HG03159 (cell line): ENCODE data around the gene PLEKHM3.
A peak's percentile ranks its signal among the peaks of the same experiment; 100 is the strongest.
"Not testable (repeated sequence)": the region's sequence is repeated elsewhere in the genome, so short reads cannot be mapped to it uniquely, and the experiment has no call there.

Experiments used
- ATAC-seq: cut with Tn5 transposase; IDR thresholded peaks from one replicate; pipeline ENCODE4 v1.9.1; 2021; ENCODE audit warnings: mild to moderate bottlenecking, moderate library complexity; ENCODE audit not compliant: unreplicated experiment

The PLEKHM3 gene

GRCh38 chr2:208037564-208038487 lies 12.5 kb upstream of the PLEKHM3 start:
- ATAC-seq, result no peak

- no peak for ATAC-seq
These were observed 11.0 kb upstream of the PLEKHM3 start for GRCh38 chr2:208036357-208036756.

GRCh38 chr2:208034503-208035140 lies 9.3 kb upstream of the PLEKHM3 start:
- ATAC-seq, result no peak

GRCh38 chr2:208033701-208034502 lies 8.6 kb upstream of the PLEKHM3 start:
- peak; percentile 85 for ATAC-seq

- ATAC-seq, result no peak
These were observed 6.3 kb upstream of the PLEKHM3 start for GRCh38 chr2:208031608-208032019.

- ATAC-seq, result peak; percentile 17
These were observed 472 bp upstream of the PLEKHM3 start for GRCh38 chr2:208025814-208026184.

GRCh38 chr2:208024091-208024490 lies 1.2 kb downstream of the PLEKHM3 start:
- no peak for ATAC-seq

- no peak for ATAC-seq
These were observed 5.1 kb downstream of the PLEKHM3 start for GRCh38 chr2:208020253-208020652.

- not testable (repeated sequence) for ATAC-seq
These were observed 7.1 kb downstream of the PLEKHM3 start for GRCh38 chr2:208018124-208018712.

- no peak for ATAC-seq
These were observed 7.6 kb downstream of the PLEKHM3 start for GRCh38 chr2:208017721-208018120.

GRCh38 chr2:208015475-208015874 lies 9.9 kb downstream of the PLEKHM3 start:
- no peak for ATAC-seq

- ATAC-seq, result no peak
These were observed 11.8 kb downstream of the PLEKHM3 start for GRCh38 chr2:208013285-208014178.

GRCh38 chr2:208012449-208012848 lies 12.9 kb downstream of the PLEKHM3 start:
- ATAC-seq, result no peak

- ATAC-seq, result no peak
These were observed 14.8 kb downstream of the PLEKHM3 start for GRCh38 chr2:208010506-208010905.

GRCh38 chr2:208006833-208007232 lies 18.5 kb downstream of the PLEKHM3 start:
- ATAC-seq, result no peak

- no peak for ATAC-seq
These were observed 19.0 kb downstream of the PLEKHM3 start for GRCh38 chr2:208006337-208006736.

- ATAC-seq, result no peak
These were observed 23.4 kb downstream of the PLEKHM3 start for GRCh38 chr2:208001924-208002323.

GRCh38 chr2:208000701-208001395 lies 24.5 kb downstream of the PLEKHM3 start:
- no peak for ATAC-seq

GRCh38 chr2:207996848-207997247 lies 28.5 kb downstream of the PLEKHM3 start:
- no peak for ATAC-seq
